Ishikawa (cell line): ENCODE measurements around the gene BAIAP3.

Experiments used
- CEBPB ChIP-seq: IDR thresholded peaks from 2 replicates; pipeline ENCODE4 v1.6.1; 2012
- CREB1 ChIP-seq: IDR thresholded peaks from 2 replicates; pipeline ENCODE4 v1.6.1; 2012; ENCODE audit warnings: low read depth
- EGR1 ChIP-seq: IDR thresholded peaks from 2 replicates; pipeline ENCODE4 v1.6.1; 2012
- EP300 ChIP-seq: IDR thresholded peaks from 2 replicates; pipeline ENCODE4 v1.6.1; 2012; ENCODE audit warnings: borderline replicate concordance
- FOXM1 ChIP-seq: IDR thresholded peaks from 2 replicates; pipeline ENCODE4 v1.6.1; 2012; ENCODE audit warnings: low read depth, borderline replicate concordance
- MAX ChIP-seq: IDR thresholded peaks from 2 replicates; pipeline ENCODE4 v1.6.1; 2012
- NFIC ChIP-seq: IDR thresholded peaks from 2 replicates; pipeline ENCODE4 v1.6.1; 2012
- RAD21 ChIP-seq: IDR thresholded peaks from 2 replicates; pipeline ENCODE4 v1.6.1; 2012; ENCODE audit warnings: low read depth
- REST ChIP-seq: IDR thresholded peaks from 2 replicates; pipeline ENCODE4 v1.6.1; 2012; ENCODE audit warnings: low read depth, mild to moderate bottlenecking
- TAF1 ChIP-seq: IDR thresholded peaks from 2 replicates; pipeline ENCODE4 v1.6.1; 2012; ENCODE audit warnings: low read depth, mild to moderate bottlenecking
- TCF12 ChIP-seq: IDR thresholded peaks from 2 replicates; pipeline ENCODE4 v1.6.1; 2012; ENCODE audit warnings: low read depth
- TEAD4 ChIP-seq: IDR thresholded peaks from 2 replicates; pipeline ENCODE4 v1.6.1; 2012
- USF1 ChIP-seq: IDR thresholded peaks from 2 replicates; pipeline ENCODE4 v1.6.1; 2012
- YY1 ChIP-seq: IDR thresholded peaks from 2 replicates; pipeline ENCODE4 v1.6.1; 2012; ENCODE audit warnings: low read depth
- ZBTB7A ChIP-seq: IDR thresholded peaks from 2 replicates; pipeline ENCODE4 v1.6.1; 2012; ENCODE audit warnings: low read depth

The BAIAP3 gene

GRCh38 chr16:1345087-1345486 is 11.6 kb downstream of the BAIAP3 start:
- TF ChIP-seq TEAD4 (no peak), USF1 (no peak), FOXM1 (no peak)

GRCh38 chr16:1345651-1346421 is 12.4 kb downstream of the BAIAP3 start:
- TF ChIP-seq CEBPB (no peak), MAX (no peak), EGR1 (no peak), CREB1 (no peak), REST (no peak), TEAD4 (no peak), YY1 (no peak), USF1 (no peak), EP300 (no peak), TCF12 (no peak), NFIC (no peak), ZBTB7A (no peak)

GRCh38 chr16:1346422-1347285 is 13.2 kb downstream of the BAIAP3 start:
- TF ChIP-seq RAD21: peak; percentile 38
- no peak for TF ChIP-seq USF1

- TF ChIP-seq USF1 (no peak), TAF1 (no peak), CEBPB (no peak), RAD21 (no peak), YY1 (no peak), NFIC (no peak), TEAD4 (no peak), MAX (no peak), EP300 (no peak), CREB1 (no peak), REST (no peak), ZBTB7A (no peak), TCF12 (no peak), EGR1 (no peak), FOXM1 (no peak)
Observed at GRCh38 chr16:1347286-1347855, 13.9 kb downstream of the BAIAP3 start.

- no peak for TF ChIP-seq RAD21
- TF ChIP-seq YY1: no peak
- no peak for TF ChIP-seq EGR1
- TF ChIP-seq TEAD4: no peak
- no peak for TF ChIP-seq ZBTB7A
- no peak for TF ChIP-seq MAX
- TF ChIP-seq CREB1: no peak
- no peak for TF ChIP-seq FOXM1
- no peak for TF ChIP-seq TCF12
- TF ChIP-seq REST: no peak
- TF ChIP-seq EP300: no peak
- no peak for TF ChIP-seq NFIC
- TF ChIP-seq TAF1: no peak
Observed at GRCh38 chr16:1347962-1348361, 14.5 kb downstream of the BAIAP3 start.
